ENCODE results near the gene DHX35.

DHX35 gene

DNA sequence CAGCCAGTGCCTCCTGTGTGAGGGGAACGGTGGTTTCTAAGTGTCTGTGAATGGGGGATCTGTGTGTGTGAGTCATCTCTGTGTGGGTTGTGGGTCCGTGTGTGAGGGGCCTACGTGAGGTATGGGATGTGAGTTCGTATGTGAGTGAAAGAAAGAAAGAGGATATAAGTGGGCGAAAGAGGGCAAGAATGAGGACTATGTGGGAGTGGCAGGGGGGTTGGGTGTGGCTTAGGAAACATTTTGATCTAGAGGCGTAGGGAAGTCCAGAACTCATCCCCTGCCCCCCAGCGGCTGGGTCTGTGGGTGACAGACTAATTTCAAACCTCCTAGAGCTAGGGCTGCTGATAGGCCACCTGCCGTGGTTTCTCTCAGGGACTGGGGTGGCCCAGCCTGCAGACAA, 35.5 kb downstream of the DHX35 start:
- Histone ChIP-seq H3K4me1 (ENCODE audit: control insufficient read depth, low read length) (peaks cover 3% of the 10 kb centered on the region; the same call in 1 of the 2 replicates), H3K4me3 (ENCODE audit: low read length) (no peak overlapping the region), H3K27me3 (ENCODE audit: control insufficient read depth, low read length) (no peaks in the 10 kb centered on the region), H3K36me3 (ENCODE audit: control insufficient read depth, low read length) (peaks cover 50% of the 10 kb centered on the region), H3K9me3 (ENCODE audit: control insufficient read depth, insufficient read depth, low read length) (no peaks in the 10 kb centered on the region), H3K9me2 (replicated peaks; ENCODE audit: control insufficient read depth, low read length) (no peaks in the 10 kb centered on the region), H3K4me2 (ENCODE audit: low read length) (no peak overlapping the region), H3K79me2 (ENCODE audit: control insufficient read depth, low read length) (no peaks in the 10 kb centered on the region), H3K27ac (ENCODE audit: low read depth, low read length) (no peak overlapping the region), H3F3A (ENCODE audit: control insufficient read depth, insufficient read depth) (no peaks in the 10 kb centered on the region), H4K20me1 (ENCODE audit: control insufficient read depth, insufficient read depth, low read depth, low read length) (no peaks in the 10 kb centered on the region; the same call in 1 of the 2 replicates)
- TF ChIP-seq, protein P1, sequence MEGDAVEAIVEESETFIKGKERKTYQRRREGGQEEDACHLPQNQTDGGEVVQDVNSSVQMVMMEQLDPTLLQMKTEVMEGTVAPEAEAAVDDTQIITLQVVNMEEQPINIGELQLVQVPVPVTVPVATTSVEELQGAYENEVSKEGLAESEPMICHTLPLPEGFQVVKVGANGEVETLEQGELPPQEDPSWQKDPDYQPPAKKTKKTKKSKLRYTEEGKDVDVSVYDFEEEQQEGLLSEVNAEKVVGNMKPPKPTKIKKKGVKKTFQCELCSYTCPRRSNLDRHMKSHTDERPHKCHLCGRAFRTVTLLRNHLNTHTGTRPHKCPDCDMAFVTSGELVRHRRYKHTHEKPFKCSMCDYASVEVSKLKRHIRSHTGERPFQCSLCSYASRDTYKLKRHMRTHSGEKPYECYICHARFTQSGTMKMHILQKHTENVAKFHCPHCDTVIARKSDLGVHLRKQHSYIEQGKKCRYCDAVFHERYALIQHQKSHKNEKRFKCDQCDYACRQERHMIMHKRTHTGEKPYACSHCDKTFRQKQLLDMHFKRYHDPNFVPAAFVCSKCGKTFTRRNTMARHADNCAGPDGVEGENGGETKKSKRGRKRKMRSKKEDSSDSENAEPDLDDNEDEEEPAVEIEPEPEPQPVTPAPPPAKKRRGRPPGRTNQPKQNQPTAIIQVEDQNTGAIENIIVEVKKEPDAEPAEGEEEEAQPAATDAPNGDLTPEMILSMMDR (IDR thresholded peaks at IDR 0.05; ENCODE audit: low read depth, low read length, poor library complexity, severe bottlenecking): peak; percentile 16
- TF ChIP-seq EZH2phosphoT487 (IDR thresholded peaks at IDR 0.05; ENCODE audit: borderline replicate concordance, low read length): no peak

DNA sequence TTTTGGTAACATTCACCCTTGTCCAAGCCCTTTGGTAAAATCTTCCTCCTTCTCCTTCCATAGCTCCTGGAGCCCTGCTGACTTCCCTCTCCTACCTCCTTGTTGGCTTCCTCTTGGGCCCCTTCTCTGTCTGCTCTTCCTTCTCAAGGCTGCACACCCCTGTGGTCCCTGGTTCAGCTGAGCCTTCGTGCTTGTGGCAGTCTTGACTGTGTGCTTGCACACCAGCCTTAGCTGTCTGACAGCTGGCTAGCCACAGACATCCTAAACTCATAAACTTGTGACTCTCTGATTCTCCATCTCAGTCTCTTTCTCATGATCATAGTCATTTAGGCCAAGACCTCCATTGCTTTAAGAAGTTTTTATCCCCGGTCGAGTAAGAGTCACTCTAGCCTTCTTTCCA, 37.1 kb downstream of the DHX35 start:
- Histone ChIP-seq H3K4me2 (ENCODE audit: low read length) (no peak overlapping the region), H3K27ac (ENCODE audit: low read depth, low read length) (no peak overlapping the region), H3K36me3 (ENCODE audit: control insufficient read depth, low read length) (peaks cover 62% of the 10 kb centered on the region)

DNA sequence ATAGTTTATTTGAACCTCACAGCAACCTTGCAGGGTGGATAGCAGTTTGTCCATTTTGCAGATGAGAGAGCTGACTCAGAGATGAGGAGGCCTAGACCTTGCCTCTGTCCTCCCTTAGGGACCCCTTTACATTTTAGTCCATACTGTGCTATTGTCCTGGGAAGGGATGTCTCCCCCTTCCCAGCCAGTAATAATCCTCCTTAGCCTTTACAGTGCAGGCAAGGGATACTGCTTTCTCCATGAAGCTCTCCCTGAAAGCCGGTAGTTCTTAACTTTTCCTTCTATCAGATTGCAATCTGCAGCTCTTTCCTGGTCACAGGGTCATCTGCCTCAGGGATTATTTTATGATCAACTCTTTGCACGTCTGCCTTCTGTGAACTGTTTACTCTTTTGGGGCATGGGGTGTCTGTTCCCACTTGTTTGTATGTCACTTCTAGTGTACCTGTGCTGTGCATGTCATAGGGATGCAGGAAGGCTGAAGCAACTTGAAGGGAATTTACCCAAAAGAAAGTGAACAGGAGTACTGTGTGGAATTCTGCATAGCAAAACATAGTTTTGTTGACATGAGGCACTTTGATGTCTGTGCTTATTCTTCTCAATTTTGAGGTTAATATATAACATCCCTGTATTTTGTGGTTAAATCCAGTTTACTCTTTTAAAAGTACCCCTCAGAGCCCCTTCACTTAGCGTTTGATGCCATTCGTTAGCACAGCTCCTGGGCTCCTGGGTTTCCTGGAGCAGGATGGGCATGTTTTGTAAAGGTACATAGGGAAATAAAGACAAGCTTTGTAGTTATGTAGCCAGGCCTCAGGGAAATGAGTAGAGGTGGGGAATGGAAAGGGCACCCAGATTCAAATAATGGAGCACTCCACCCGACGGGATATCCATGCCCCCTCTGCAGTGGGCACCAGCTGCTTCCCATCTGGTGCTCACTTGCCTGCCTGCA, 38.1 kb downstream of the DHX35 start:
- Histone ChIP-seq H3K9me3 (ENCODE audit: control insufficient read depth, insufficient read depth, low read length) (no peaks in the 10 kb centered on the region), H3K4me1 (ENCODE audit: control insufficient read depth, low read length) (peaks cover 3% of the 10 kb centered on the region; the same call in 1 of the 2 replicates), H3K79me2 (ENCODE audit: control insufficient read depth, low read length) (no peaks in the 10 kb centered on the region), H3K4me3 (ENCODE audit: low read length) (no peak overlapping the region), H3K9me2 (replicated peaks; ENCODE audit: control insufficient read depth, low read length) (no peaks in the 10 kb centered on the region), H3F3A (ENCODE audit: control insufficient read depth, insufficient read depth) (no peaks in the 10 kb centered on the region), H4K20me1 (ENCODE audit: control insufficient read depth, insufficient read depth, low read depth, low read length) (no peaks in the 10 kb centered on the region; the same call in 1 of the 2 replicates), H3K27ac (ENCODE audit: low read depth, low read length) (no peak overlapping the region), H3K4me2 (ENCODE audit: low read length) (no peak overlapping the region), H3K27me3 (ENCODE audit: control insufficient read depth, low read length) (no peaks in the 10 kb centered on the region), H3K36me3 (ENCODE audit: control insufficient read depth, low read length) (peaks cover 61% of the 10 kb centered on the region)
- TF ChIP-seq EZH2phosphoT487 (IDR thresholded peaks at IDR 0.05; ENCODE audit: borderline replicate concordance, low read length): no peak
- TF ChIP-seq, protein P1 (IDR thresholded peaks at IDR 0.05; ENCODE audit: low read depth, low read length, poor library complexity, severe bottlenecking): no peak

More for the DNA sequence above, 37.1 kb downstream of the DHX35 start:
- peaks cover 3% of the 10 kb centered on the region; the same call in 1 of the 2 replicates for H3K4me1 ChIP-seq (ENCODE audit: control insufficient read depth, low read length)
- TF ChIP-seq, protein P1 (IDR thresholded peaks at IDR 0.05; ENCODE audit: low read depth, low read length, poor library complexity, severe bottlenecking): no peak
- no peak for TF ChIP-seq EZH2phosphoT487 (IDR thresholded peaks at IDR 0.05; ENCODE audit: borderline replicate concordance, low read length)
- H3F3A ChIP-seq (ENCODE audit: control insufficient read depth, insufficient read depth): no peaks in the 10 kb centered on the region
- H3K79me2 ChIP-seq (ENCODE audit: control insufficient read depth, low read length): no peaks in the 10 kb centered on the region
- H3K27me3 ChIP-seq (ENCODE audit: control insufficient read depth, low read length): no peaks in the 10 kb centered on the region
- H3K9me3 ChIP-seq (ENCODE audit: control insufficient read depth, insufficient read depth, low read length): no peaks in the 10 kb centered on the region
- H4K20me1 ChIP-seq (ENCODE audit: control insufficient read depth, insufficient read depth, low read depth, low read length): no peaks in the 10 kb centered on the region; the same call in 1 of the 2 replicates
- no peaks in the 10 kb centered on the region for H3K9me2 ChIP-seq (replicated peaks; ENCODE audit: control insufficient read depth, low read length)
- H3K4me3 ChIP-seq (ENCODE audit: low read length): no peak overlapping the region

All from DOHH2 (cell line).